ENCODE measurements around the gene PROM1. TPM values are rescaled to one million over a fixed set of nuclear protein-coding genes. Genes with fewer than 3 reads are reported as not detected.

The PROM1 gene
- total and polyA plus RNA-seq, 2 donors from 2014 or later: 28.8 to 276 TPM

DNA sequence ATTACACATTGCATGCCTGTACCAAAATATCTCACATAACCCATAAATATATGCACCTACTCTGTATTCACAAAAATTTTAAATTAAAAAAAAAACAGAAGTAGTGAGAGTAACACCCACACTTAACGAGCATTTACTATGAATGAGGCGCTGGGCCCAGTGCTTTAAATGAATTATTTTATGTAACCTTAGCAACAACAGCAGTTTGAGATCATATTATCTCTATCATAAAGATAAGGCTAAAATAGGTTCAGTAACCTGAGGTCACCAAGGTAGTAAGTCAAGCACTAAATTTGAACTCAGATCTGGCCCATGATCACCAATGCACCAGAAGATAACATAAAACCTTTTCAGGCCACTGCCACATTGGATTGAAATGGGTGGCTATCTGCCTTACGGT is 5.3 kb upstream of the PROM1 start:
- peaks cover 0 to 7% (median 0%) of the 10 kb centered on the region in 3 donors for H3K4me1 ChIP-seq (ENCODE audit: control insufficient read depth in 2 of 3, insufficient read depth in 2 of 3, low read depth in 1 of 3, low read length in 3 of 3)
- TF ChIP-seq, protein P1, sequence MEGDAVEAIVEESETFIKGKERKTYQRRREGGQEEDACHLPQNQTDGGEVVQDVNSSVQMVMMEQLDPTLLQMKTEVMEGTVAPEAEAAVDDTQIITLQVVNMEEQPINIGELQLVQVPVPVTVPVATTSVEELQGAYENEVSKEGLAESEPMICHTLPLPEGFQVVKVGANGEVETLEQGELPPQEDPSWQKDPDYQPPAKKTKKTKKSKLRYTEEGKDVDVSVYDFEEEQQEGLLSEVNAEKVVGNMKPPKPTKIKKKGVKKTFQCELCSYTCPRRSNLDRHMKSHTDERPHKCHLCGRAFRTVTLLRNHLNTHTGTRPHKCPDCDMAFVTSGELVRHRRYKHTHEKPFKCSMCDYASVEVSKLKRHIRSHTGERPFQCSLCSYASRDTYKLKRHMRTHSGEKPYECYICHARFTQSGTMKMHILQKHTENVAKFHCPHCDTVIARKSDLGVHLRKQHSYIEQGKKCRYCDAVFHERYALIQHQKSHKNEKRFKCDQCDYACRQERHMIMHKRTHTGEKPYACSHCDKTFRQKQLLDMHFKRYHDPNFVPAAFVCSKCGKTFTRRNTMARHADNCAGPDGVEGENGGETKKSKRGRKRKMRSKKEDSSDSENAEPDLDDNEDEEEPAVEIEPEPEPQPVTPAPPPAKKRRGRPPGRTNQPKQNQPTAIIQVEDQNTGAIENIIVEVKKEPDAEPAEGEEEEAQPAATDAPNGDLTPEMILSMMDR (IDR thresholded peaks at IDR 0.05; ENCODE audit: borderline replicate concordance, extremely low read depth, insufficient read depth): no peak
- H3K36me3 ChIP-seq (ENCODE audit: control insufficient read depth in 2 of 3, insufficient read depth in 3 of 3, low read length in 3 of 3): no peaks in the 10 kb centered on the region
- peaks cover 9% of the 10 kb centered on the region for H3K27me3 ChIP-seq (ENCODE audit: control insufficient read depth, insufficient read depth, low read length)
- intact Hi-C loops (cut with DNase I): no loop called here
- peaks cover 0 to 13% (median 0%) of the 10 kb centered on the region in 3 donors for H3K9me3 ChIP-seq (ENCODE audit: control insufficient read depth in 2 of 3, insufficient read depth in 1 of 3, low read length in 3 of 3)
- no peak for FAIRE-seq
- H3K27ac ChIP-seq (ENCODE audit: low read depth in 2 of 2, low read length in 2 of 2): no peak overlapping the region
- no peak for DNase-seq
- no peak overlapping the region for H3K9ac ChIP-seq (ENCODE audit: low read length in 3 of 3)
- H3K4me3 ChIP-seq (ENCODE audit: low read length in 3 of 3): no peak overlapping the region

- H3K9me3 ChIP-seq (ENCODE audit: control insufficient read depth in 2 of 3, insufficient read depth in 1 of 3, low read length in 3 of 3): peaks cover 0 to 12% (median 0%) of the 10 kb centered on the region in 3 donors
- DNase-seq: no peak
- no peak overlapping the region for H3K4me3 ChIP-seq (ENCODE audit: low read length in 3 of 3)
- no peaks in the 10 kb centered on the region for H3K36me3 ChIP-seq (ENCODE audit: control insufficient read depth in 2 of 3, insufficient read depth in 3 of 3, low read length in 3 of 3)
- no peak overlapping the region for H3K9ac ChIP-seq (ENCODE audit: low read length in 3 of 3)
- no peak overlapping the region for H3K27ac ChIP-seq (ENCODE audit: low read depth in 2 of 2, low read length in 2 of 2)
- no peak for FAIRE-seq
- H3K27me3 ChIP-seq (ENCODE audit: control insufficient read depth, insufficient read depth, low read length): peaks cover 10% of the 10 kb centered on the region
- intact Hi-C loops (cut with DNase I): no loop called here
- TF ChIP-seq, protein P1 (IDR thresholded peaks at IDR 0.05; ENCODE audit: borderline replicate concordance, extremely low read depth, insufficient read depth): no peak
- peaks cover 0 to 7% (median 0%) of the 10 kb centered on the region in 3 donors for H3K4me1 ChIP-seq (ENCODE audit: control insufficient read depth in 2 of 3, insufficient read depth in 2 of 3, low read depth in 1 of 3, low read length in 3 of 3)
These were observed 4.8 kb upstream of the PROM1 start for GRCh38 chr4:16088601-16089000.

- H3K9ac ChIP-seq (ENCODE audit: low read length in 3 of 3): no peak overlapping the region
- no peak overlapping the region for H3K27ac ChIP-seq (ENCODE audit: low read depth in 2 of 2, low read length in 2 of 2)
- H3K9me3 ChIP-seq (ENCODE audit: control insufficient read depth in 2 of 3, insufficient read depth in 1 of 3, low read length in 3 of 3): peaks cover 0 to 5% (median 0%) of the 10 kb centered on the region in 3 donors
- H3K27me3 ChIP-seq (ENCODE audit: control insufficient read depth, insufficient read depth, low read length): peaks cover 13% of the 10 kb centered on the region
- TF ChIP-seq, protein P1 (IDR thresholded peaks at IDR 0.05; ENCODE audit: borderline replicate concordance, extremely low read depth, insufficient read depth): no peak
- no peak overlapping the region for H3K4me3 ChIP-seq (ENCODE audit: low read length in 3 of 3)
- FAIRE-seq (no peak), DNase-seq (no peak)
- H3K36me3 ChIP-seq (ENCODE audit: control insufficient read depth in 2 of 3, insufficient read depth in 3 of 3, low read length in 3 of 3): no peaks in the 10 kb centered on the region
- intact Hi-C loops (cut with DNase I): no loop called here
- peaks cover 0 to 7% (median 6%) of the 10 kb centered on the region in 3 donors for H3K4me1 ChIP-seq (ENCODE audit: control insufficient read depth in 2 of 3, insufficient read depth in 2 of 3, low read depth in 1 of 3, low read length in 3 of 3)
These were observed 2.0 kb upstream of the PROM1 start for GRCh38 chr4:16085822-16086221.

All from kidney (tissue), 14 donors.